ENCODE measurements around the gene YPEL1.

- TF ChIP-seq CTCF (IDR thresholded peaks at IDR 0.05): no peak
- no peak for TF ChIP-seq POLR2A (IDR thresholded peaks at IDR 0.05)
Measured at GRCh38 chr22:21686634-21687393, 48.8 kb downstream of the YPEL1 start.

Measured in esophagus squamous epithelium (tissue), 4 donors.